Aorta (tissue), 5 donors: ENCODE measurements around the gene ZMYM2. TPM values are rescaled to one million over a fixed set of nuclear protein-coding genes. Genes with fewer than 3 reads are reported as not detected.

Experiments used
- ATAC-seq: fragments of 200-7000 bp; cut with Tn5 transposase; one replicate; pipeline ENCODE4 v1.9.1; 2022; ENCODE audit warnings: moderate library complexity; ENCODE audit not compliant: low FRiP score
- DNase-seq, 2 donors: peaks; one replicate each; pipeline ENCODE4 v3.0.0-alpha.2; 2020
- H3K27ac ChIP-seq, 2 donors: one replicate each; pipeline ENCODE4 v1.5.1; 2013; ENCODE audit warnings: low read length in 2 of 2, mild to moderate bottlenecking in 2 of 2, moderate library complexity in 2 of 2, control low read depth in 1 of 2, inconsistent platforms in 1 of 2, low read depth in 1 of 2
- H3K27me3 ChIP-seq, 2 donors: one replicate each; pipeline ENCODE4 v1.6.1; 2013; ENCODE audit warnings: control low read depth in 1 of 2, low read length in 1 of 2, mild to moderate bottlenecking in 1 of 2, moderate library complexity in 1 of 2; ENCODE audit not compliant: insufficient read depth in 2 of 2, control insufficient read depth in 1 of 2
- H3K36me3 ChIP-seq, 2 donors: one replicate each; pipeline ENCODE4 v1.6.1; 2013; ENCODE audit warnings: control low read depth in 1 of 2, low read length in 1 of 2, mild to moderate bottlenecking in 1 of 2; ENCODE audit not compliant: insufficient read depth in 2 of 2, control insufficient read depth in 1 of 2
- H3K4me1 ChIP-seq, 2 donors: one replicate each; pipeline ENCODE4 v1.6.1; 2013; ENCODE audit warnings: low read length in 2 of 2, control low read depth in 1 of 2, mild to moderate bottlenecking in 1 of 2, moderate library complexity in 1 of 2; ENCODE audit not compliant: insufficient read depth in 2 of 2, control insufficient read depth in 1 of 2
- H3K4me3 ChIP-seq, 2 donors: one replicate each; pipeline ENCODE4 v1.5.1; 2013; ENCODE audit warnings: low read length in 2 of 2, control low read depth in 1 of 2, mild to moderate bottlenecking in 1 of 2
- H3K9me3 ChIP-seq: one replicate; pipeline ENCODE4 v1.6.1; 2013; ENCODE audit warnings: mild to moderate bottlenecking, low read length; ENCODE audit not compliant: control insufficient read depth
- WGBS, 2 donors: extraction: QIAGEN DNeasy Blood & Tissue Kit; methylation state at CpG; one replicate each; pipeline ENCODE4 v1.1.7; 2013; 5-methylcytosine and 5-hydroxymethylcytosine counted together
- intact Hi-C, 2 donors: fragments of 100-400 bp; cut with DNase I; formaldehyde crosslinking; loops; one replicate each; pipeline versions ENCODE4 v1.14.2 to v1.15.0; 2022
- polyA plus RNA-seq, 2 donors: library from polyadenylated mRNA; stranded (reverse); fragments of 200-250 nt; gene quantifications; one replicate each; pipeline ENCODE4 v1.2.3, GENCODE V29; 2013
- total RNA-seq, 2 donors: library from RNA; stranded (reverse); fragmentation: NEBNext Ultra II Directional; extraction: Animal tissue kit (Norgen Biotek cat#: 25700); gene quantifications; one replicate each; pipeline ENCODE4 v1.2.1, GENCODE V29; 2021
- donor health status: healthy with polysubstance abuse.
- donor health status: Bipolar disorder and iron deficiency.
- donor health status: DM: no; HTN: no; CAD: no.
- donor health status: DM: no; HTN: no; CAD: no.
- donor health status: DM: yes; HTN: yes; CAD: no.

Gene ZMYM2
- total and polyA plus RNA-seq, 4 donors = 12.9 to 118 (median 56.8) TPM

DNA sequence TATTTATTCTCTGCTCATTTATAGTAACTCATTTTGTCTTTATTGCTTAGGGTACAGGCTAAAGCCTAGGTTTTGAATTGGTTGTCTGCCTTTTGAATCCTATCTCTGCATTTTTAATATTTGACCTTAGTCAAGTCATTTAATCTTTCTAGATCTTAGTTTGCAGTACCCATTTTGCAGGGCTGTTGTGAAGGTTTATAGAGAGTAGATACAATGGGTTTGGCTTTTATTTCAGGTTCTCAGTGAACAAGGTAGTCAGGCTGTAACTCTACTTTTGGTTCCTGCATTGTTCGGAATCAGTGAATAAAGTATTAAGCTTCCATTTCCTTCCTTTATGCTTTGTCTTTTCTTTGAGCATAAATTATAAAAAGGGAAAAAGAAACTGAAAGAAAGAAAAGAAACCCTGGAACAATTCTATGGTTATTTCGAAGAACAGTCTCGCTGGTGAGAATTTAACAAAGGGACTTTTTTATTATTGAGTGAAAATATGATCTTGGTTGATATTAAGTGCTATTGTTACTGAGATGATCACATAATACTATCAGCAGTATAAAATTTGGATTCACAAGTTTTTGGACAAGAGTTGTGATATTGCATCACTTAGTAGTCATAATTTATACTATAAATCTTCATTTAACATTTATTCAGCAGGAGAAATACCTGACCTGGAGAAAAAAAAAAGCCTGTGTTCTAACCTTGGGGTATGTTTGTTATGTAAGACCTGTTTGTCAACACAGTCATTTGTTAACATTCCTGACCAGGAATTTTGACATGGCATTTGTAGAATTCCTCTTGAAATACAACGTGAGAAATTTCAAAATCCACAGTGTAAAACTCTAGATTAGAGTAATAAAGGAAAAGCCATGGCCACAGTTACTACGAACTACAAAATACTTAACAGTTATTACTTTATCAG, 91.3 kb downstream of the ZMYM2 start:
- Histone ChIP-seq H3K9me3 (no peaks in the 10 kb centered on the region), H3K4me1 (no peaks in the 10 kb centered on the region), H3K4me3 (no peak overlapping the region), H3K27me3 (no peaks in the 10 kb centered on the region), H3K27ac (no peak overlapping the region), H3K36me3 (peaks cover 0 to 5% of the 10 kb centered on the region in 2 donors)
- ATAC-seq (no peak), DNase-seq (no peak)
- intact Hi-C loops = loop anchor here in 1 of 2 donors (10.0 kb wide), 1 partner anchor 65 kb away; no protein-coding TSS in a partner anchor
- 82 to 83% methylated on average over 5 of the region's 5 CpGs for WGBS, 2 donors

DNA sequence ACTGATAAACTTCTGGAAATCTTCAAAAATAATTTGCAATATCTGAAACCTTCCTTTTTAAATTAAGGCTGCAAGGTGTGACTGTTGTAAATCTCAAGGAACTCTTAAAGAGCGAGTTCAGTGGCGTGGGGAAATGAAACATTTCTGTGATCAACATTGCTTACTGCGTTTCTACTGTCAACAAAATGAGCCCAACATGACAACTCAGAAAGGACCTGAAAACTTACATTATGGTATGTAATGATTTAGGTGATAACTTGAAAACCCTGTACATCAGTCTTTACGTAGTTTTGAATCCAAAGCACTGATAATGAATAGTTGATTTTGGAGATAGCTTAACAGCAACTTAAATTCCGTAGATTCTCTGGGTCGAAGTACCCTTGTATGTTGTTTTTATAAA, 92.8 kb downstream of the ZMYM2 start:
- no peaks in the 10 kb centered on the region for H3K27me3 ChIP-seq
- ATAC-seq = no peak

DNA sequence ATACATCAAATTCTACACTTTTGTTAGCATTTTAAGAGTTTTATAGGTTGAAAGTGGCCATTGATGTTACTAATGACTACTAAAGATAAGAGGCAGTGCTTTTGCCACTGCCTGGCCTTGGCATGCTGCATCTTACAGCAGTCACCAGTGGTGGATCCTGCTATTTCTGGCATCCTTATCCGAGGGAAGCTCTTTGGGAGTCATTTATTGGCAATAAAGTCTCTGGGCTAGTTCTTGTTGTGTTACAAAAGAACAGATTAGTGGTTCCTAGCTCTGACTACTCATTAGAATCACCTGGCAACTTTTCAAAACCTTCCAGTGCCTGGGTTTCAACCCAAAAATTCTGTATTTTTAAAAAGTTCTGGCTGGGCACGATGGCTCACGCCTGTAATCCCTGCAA, 94.5 kb downstream of the ZMYM2 start:
- H3K9me3 ChIP-seq = no peaks in the 10 kb centered on the region
- DNase-seq (no peak), ATAC-seq (no peak)
- no peak overlapping the region for H3K4me3 ChIP-seq
- no peaks in the 10 kb centered on the region for H3K4me1 ChIP-seq
- intact Hi-C loops = loop anchor here in 1 of 2 donors (10.0 kb wide), 1 partner anchor 68 kb away; no protein-coding TSS in a partner anchor
- peaks cover 0 to 3% of the 10 kb centered on the region in 2 donors for H3K36me3 ChIP-seq
- no peak overlapping the region for H3K27ac ChIP-seq
- WGBS, 2 donors = 46 to 60% methylated on average over 3 of the region's 3 CpGs
- H3K27me3 ChIP-seq = no peaks in the 10 kb centered on the region

More for the DNA sequence above, 92.8 kb downstream of the ZMYM2 start:
- Histone ChIP-seq H3K9me3 (no peaks in the 10 kb centered on the region), H3K4me3 (no peak overlapping the region), H3K4me1 (no peaks in the 10 kb centered on the region), H3K36me3 (no peaks in the 10 kb centered on the region), H3K27ac (no peak overlapping the region)
- intact Hi-C loops = loop anchor here in 1 of 2 donors (10.0 kb wide), 1 partner anchor 67 kb away; no protein-coding TSS in a partner anchor
- DNase-seq = no peak
- 79 to 83% methylated on average over 6 of the region's 6 CpGs for WGBS, 2 donors

DNA sequence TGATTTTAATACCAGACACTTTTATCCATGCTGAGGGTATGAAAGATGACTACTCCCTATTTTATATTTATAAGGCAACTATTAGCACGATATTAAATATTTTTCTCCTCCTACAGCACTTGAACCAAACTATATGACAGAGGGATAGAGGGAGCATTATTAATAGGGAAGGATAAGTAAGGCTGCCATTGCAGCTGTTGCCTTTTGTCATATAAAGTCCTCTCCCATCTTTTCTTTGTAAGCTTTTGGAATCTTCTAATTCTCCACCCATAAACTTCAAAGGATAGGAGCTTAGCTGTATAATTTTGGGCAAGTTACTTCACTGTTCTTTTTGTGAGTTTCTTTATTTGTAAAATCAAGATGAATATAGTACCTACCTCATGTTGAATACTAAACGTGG, 95.4 kb downstream of the ZMYM2 start:
- Histone ChIP-seq H3K27ac (no peak overlapping the region), H3K9me3 (no peaks in the 10 kb centered on the region), H3K36me3 (peaks cover 0 to 3% of the 10 kb centered on the region in 2 donors), H3K4me1 (no peaks in the 10 kb centered on the region), H3K27me3 (no peaks in the 10 kb centered on the region), H3K4me3 (no peak overlapping the region)
- 87 to 89% methylated on average over 2 of the region's 2 CpGs for WGBS, 2 donors
- no peak for DNase-seq
- intact Hi-C loops = loop anchor here in 1 of 2 donors (10.0 kb wide), 1 partner anchor 69 kb away; no protein-coding TSS in a partner anchor
- ATAC-seq = no peak

DNA sequence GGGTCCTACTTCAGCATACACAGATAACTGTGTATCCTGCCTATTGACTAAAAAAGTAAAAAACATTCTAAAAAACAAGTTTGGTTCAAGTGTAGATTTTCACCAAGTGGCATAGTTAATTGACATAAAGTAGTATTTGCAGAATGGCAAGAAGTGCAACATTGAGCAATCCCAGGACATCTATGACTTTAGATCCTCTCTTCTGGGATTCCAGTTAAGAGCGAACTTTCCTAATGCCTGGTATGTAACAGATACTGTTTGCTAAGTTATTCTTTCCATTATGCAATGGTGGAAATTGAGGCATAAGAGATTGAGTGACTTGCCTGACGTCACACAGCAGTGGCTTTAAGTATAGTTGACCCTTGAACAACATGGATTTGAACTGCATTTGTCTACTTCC, 96.1 kb downstream of the ZMYM2 start:
- Histone ChIP-seq H3K36me3 (peaks cover 0 to 4% of the 10 kb centered on the region in 2 donors), H3K9me3 (no peaks in the 10 kb centered on the region)
- intact Hi-C loops = loop anchor here in 1 of 2 donors (10.0 kb wide), 1 partner anchor 70 kb away; no protein-coding TSS in a partner anchor

DNA sequence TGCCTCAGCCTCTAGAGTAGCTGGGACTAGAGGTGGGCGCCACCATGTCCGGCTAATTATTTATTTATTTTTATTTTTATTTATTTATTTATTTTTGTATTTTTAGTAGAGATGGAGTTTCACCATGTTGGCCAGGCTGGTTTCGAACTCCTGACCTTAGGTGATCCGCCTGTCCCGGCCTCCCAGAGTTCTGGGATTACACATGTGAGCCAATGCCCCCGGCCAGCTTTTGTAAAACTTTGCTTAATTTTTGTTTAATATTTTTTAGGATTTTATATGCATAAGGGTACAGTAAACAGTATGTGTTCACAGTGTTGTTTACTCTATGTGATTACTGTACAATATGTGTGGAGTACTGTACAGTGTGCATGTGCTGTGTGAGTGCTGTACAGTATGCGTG, 98.7 kb downstream of the ZMYM2 start:
- intact Hi-C loops = loop anchor here in 1 of 2 donors (10.0 kb wide), 1 partner anchor 72 kb away; no protein-coding TSS in a partner anchor
- no peak overlapping the region for H3K27ac ChIP-seq
- no peaks in the 10 kb centered on the region for H3K27me3 ChIP-seq
- no peak for ATAC-seq
- 95 to 96% methylated on average over 7 of the region's 7 CpGs for WGBS, 2 donors
- H3K9me3 ChIP-seq = no peaks in the 10 kb centered on the region
- no peaks in the 10 kb centered on the region for H3K4me1 ChIP-seq
- peak in 1 of 2 donors; percentile 44 for DNase-seq
- H3K36me3 ChIP-seq = peaks cover 0 to 6% of the 10 kb centered on the region in 2 donors
- no peak overlapping the region for H3K4me3 ChIP-seq

More for the DNA sequence above, 96.1 kb downstream of the ZMYM2 start:
- no peaks in the 10 kb centered on the region for H3K27me3 ChIP-seq
- no peak overlapping the region for H3K27ac ChIP-seq
- H3K4me1 ChIP-seq = no peaks in the 10 kb centered on the region
- H3K4me3 ChIP-seq = no peak overlapping the region
- no peak for DNase-seq
- no peak for ATAC-seq
- 95% methylated on average over 2 of the region's 2 CpGs for WGBS, 2 donors

DNA sequence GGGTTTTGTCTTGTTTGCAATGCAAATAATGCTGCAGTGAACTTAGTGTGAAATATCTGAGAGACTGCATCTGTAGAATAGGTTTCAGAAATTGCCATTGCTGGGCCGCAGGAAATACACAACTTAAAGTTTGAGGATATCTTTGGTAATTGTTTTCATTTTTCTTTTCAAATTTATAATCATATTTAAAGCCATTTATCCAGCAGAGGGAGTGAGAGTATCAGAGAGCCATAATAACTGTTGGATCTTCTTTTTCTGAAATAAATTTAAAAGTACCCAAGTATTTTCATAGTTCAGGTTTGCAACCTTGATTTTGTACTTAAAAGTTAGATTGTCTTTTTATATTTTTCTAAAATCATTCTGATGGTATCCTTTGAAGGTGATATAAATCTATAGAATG, 99.4 kb downstream of the ZMYM2 start:
- DNase-seq (no peak), ATAC-seq (no peak)
- Histone ChIP-seq H3K4me1 (no peaks in the 10 kb centered on the region), H3K36me3 (peaks cover 0 to 6% of the 10 kb centered on the region in 2 donors), H3K9me3 (no peaks in the 10 kb centered on the region), H3K27me3 (no peaks in the 10 kb centered on the region), H3K4me3 (no peak overlapping the region), H3K27ac (no peak overlapping the region)
- WGBS, 2 donors = 82 to 88% methylated on average over 1 of the region's 1 CpG
- intact Hi-C loops = loop anchor here in 1 of 2 donors (10.0 kb wide), 1 partner anchor 73 kb away; no protein-coding TSS in a partner anchor

DNA sequence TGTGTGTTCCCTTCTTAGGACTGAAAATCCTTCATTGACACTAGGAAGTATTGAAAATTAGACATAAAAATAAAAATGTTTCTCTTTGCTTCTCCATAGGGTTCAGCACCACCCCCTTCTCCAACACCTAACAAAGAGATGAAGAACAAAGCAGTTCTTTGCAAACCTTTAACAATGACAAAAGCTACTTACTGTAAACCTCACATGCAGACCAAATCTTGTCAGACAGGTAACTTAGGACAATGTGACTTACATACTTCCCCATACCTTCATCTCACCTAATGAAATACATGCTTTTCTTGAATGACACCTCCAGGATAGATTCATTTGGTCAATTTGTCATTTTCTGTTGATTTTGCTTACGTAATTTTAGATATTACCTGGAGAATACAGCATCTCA, 99.9 kb downstream of the ZMYM2 start:
- DNase-seq (no peak), ATAC-seq (no peak)
- intact Hi-C loops = loop anchor here in 1 of 2 donors (10.0 kb wide), 1 partner anchor 74 kb away; no protein-coding TSS in a partner anchor
- H3K4me3 ChIP-seq = no peak overlapping the region
- H3K27ac ChIP-seq = no peak overlapping the region
- no peaks in the 10 kb centered on the region for H3K27me3 ChIP-seq
- H3K36me3 ChIP-seq = peaks cover 0 to 6% of the 10 kb centered on the region in 2 donors
- 95 to 98% methylated on average over 1 of the region's 1 CpG for WGBS, 2 donors
- no peaks in the 10 kb centered on the region for H3K9me3 ChIP-seq
- no peaks in the 10 kb centered on the region for H3K4me1 ChIP-seq
